ENCODE results near the gene CNOT6L.

- TF ChIP-seq, protein P1, sequence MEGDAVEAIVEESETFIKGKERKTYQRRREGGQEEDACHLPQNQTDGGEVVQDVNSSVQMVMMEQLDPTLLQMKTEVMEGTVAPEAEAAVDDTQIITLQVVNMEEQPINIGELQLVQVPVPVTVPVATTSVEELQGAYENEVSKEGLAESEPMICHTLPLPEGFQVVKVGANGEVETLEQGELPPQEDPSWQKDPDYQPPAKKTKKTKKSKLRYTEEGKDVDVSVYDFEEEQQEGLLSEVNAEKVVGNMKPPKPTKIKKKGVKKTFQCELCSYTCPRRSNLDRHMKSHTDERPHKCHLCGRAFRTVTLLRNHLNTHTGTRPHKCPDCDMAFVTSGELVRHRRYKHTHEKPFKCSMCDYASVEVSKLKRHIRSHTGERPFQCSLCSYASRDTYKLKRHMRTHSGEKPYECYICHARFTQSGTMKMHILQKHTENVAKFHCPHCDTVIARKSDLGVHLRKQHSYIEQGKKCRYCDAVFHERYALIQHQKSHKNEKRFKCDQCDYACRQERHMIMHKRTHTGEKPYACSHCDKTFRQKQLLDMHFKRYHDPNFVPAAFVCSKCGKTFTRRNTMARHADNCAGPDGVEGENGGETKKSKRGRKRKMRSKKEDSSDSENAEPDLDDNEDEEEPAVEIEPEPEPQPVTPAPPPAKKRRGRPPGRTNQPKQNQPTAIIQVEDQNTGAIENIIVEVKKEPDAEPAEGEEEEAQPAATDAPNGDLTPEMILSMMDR (IDR thresholded peaks at IDR 0.05; ENCODE audit: low read depth, low read length, poor library complexity, severe bottlenecking): no peak
- no peak for TF ChIP-seq EZH2phosphoT487 (IDR thresholded peaks at IDR 0.05; ENCODE audit: borderline replicate concordance, low read length)
These were observed 31.2 kb downstream of the CNOT6L start for GRCh38 chr4:77787969-77788368.

Measured in DOHH2 (cell line).